HG03342 (cell line): ENCODE data around the gene PLAC8.
"Not testable (repeated sequence)": the region's sequence is repeated elsewhere in the genome, so short reads cannot be mapped to it uniquely, and the experiment has no call there.

ENCODE experiments used
- ATAC-seq: cut with Tn5 transposase; IDR thresholded peaks from one replicate; pipeline ENCODE4 v1.9.1; 2021; ENCODE audit warnings: mild to moderate bottlenecking, moderate library complexity; ENCODE audit not compliant: unreplicated experiment

The PLAC8 gene

GRCh38 chr4:83112678-83113428, 1.7 kb downstream of the PLAC8 start:
- ATAC-seq: no peak

- ATAC-seq: peak; percentile 42
Observed at GRCh38 chr4:83112231-83112630, 2.3 kb downstream of the PLAC8 start.

- ATAC-seq: not testable (repeated sequence)
Observed at GRCh38 chr4:83111751-83112141, 2.8 kb downstream of the PLAC8 start.

- ATAC-seq: no peak
Observed at GRCh38 chr4:83110970-83111750, 3.4 kb downstream of the PLAC8 start.

GRCh38 chr4:83110223-83110945, 4.1 kb downstream of the PLAC8 start:
- peak; percentile 70 for ATAC-seq

- peak; percentile 14 for ATAC-seq
Observed at GRCh38 chr4:83109480-83110222, 4.9 kb downstream of the PLAC8 start.

- ATAC-seq: no peak
Observed at GRCh38 chr4:83108101-83108861, 6.2 kb downstream of the PLAC8 start.

GRCh38 chr4:83107631-83108030, 6.9 kb downstream of the PLAC8 start:
- no peak for ATAC-seq

- no peak for ATAC-seq
Observed at GRCh38 chr4:83104991-83105390, 9.5 kb downstream of the PLAC8 start.

GRCh38 chr4:83096397-83096796, 18.1 kb downstream of the PLAC8 start:
- ATAC-seq: no peak

GRCh38 chr4:83093060-83093640, 21.4 kb downstream of the PLAC8 start:
- no peak for ATAC-seq

- ATAC-seq: no peak
Observed at GRCh38 chr4:83089410-83090157, 24.9 kb downstream of the PLAC8 start.

GRCh38 chr4:83084956-83085355, 29.6 kb downstream of the PLAC8 start:
- not testable (repeated sequence) for ATAC-seq

- no peak for ATAC-seq
Observed at GRCh38 chr4:83083925-83084475, 30.5 kb downstream of the PLAC8 start.

- no peak for ATAC-seq
Observed at GRCh38 chr4:83082777-83083176, 31.8 kb downstream of the PLAC8 start.

- ATAC-seq: no peak
Observed at GRCh38 chr4:83080561-83080960, 34.0 kb downstream of the PLAC8 start.

- no peak for ATAC-seq
Observed at GRCh38 chr4:83075311-83076095, 39.0 kb downstream of the PLAC8 start.

- ATAC-seq: not testable (repeated sequence)
Observed at GRCh38 chr4:83074783-83075182, 39.7 kb downstream of the PLAC8 start.
